ENCODE data around the gene GRAMD1A.

The GRAMD1A gene

GRCh38 chr19:35052599-35053190 is 52.6 kb downstream of the GRAMD1A start:
- DNase-seq (ENCODE audit: low read depth in 2 of 2), result no peak

DNA sequence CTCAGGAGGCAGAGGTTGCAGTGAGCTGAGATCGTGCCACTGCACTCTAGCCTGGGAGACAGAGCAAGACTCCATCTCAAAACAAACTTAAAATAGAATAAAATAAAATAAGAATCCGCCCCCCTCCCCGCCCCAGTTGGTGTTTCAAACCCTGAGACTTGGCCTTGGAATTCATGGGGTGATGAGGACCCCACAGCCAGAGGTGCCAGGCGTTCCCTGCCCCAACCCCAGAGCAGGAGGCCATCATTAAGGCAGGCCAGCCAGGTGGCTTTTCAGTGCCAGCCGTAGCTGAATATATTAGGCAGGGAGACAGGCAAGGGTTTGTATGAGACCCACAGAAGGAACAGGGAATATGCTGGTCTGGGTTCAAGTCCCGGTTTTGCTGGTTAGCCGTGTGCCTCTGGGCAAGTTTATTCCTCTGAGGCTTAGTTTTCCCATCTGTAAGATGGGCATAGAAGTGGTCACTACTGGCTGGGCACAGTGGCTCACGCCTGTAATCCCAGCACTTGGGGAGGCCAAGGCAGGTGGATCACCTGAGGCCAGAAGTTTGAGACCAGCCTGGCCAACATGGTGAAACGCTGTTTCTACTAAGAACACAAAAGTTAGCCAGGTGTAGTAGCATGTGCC is 53.7 kb downstream of the GRAMD1A start:
- DNase-seq (ENCODE audit: low read depth in 2 of 2), result no peak

GRCh38 chr19:35054626-35055025 is 54.5 kb downstream of the GRAMD1A start:
- no peak for DNase-seq (ENCODE audit: low read depth in 2 of 2)

DNA sequence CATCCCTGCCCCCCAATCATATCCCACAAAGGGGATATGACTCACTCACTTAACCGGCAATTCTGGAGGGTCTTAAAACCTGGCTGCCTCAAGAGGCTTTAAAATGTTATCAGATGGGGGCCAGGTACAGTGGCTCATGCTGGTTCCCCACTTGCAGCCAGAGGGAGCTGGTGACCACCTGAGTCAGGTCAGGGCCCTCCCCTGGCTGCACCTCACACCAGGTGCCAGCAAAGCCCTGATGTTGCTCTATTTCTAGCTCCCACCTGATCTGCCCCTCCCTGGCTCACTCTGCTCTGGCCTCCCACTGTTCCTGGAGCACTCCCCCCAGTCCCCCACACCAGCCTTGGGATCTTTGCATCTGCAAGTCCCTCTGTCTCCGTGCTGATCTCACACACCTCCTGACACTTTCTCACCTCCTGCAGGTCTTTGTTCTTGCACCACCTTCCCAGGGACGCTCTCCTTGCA is 55.6 kb downstream of the GRAMD1A start:
- DNase-seq (ENCODE audit: low read depth in 2 of 2), result no peak

- DNase-seq (ENCODE audit: low read depth in 2 of 2), result no peak
Measured at GRCh38 chr19:35056513-35057063, 56.5 kb downstream of the GRAMD1A start.

- DNase-seq (ENCODE audit: low read depth in 2 of 2), result no peak
Measured at GRCh38 chr19:35058370-35058769, 58.2 kb downstream of the GRAMD1A start.

DNA sequence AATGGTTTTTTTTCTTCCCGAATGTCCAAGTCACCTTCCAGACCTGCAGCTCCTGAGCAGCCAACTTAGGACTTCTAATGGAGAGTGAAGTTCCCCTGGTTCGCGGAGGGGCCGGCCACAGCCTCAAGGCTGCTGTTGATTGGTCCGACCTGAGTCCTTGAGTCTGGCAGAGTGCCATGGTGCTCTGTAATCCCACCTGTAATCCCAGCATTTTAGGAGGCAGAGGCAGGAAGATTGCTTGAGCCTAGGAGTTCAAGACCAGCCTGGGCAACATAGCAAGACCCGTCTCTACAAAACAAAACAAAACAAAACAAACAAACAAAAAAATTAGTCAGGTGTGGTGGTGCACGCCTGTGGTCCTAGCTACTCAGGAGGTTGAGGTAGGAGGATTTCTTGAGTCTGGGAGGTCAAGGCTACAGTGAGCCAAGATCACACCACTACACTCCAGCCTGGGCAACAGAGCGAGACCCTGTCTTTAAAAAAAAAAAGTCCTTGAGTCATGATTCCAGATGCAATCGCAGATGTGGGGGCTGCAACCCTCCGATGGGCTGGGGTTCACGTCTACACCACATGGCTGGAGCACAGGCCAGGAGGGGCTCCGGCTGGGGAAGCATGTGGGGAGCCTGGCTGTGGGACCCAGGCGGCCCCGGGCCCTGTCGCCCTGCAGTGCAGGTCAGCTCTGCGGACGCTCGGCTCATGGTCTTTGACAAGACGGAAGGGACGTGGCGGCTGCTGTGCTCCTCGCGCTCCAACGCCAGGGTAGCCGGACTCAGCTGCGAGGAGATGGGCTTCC is 59.1 kb downstream of the GRAMD1A start:
- DNase-seq (ENCODE audit: low read depth in 2 of 2), result no peak

- no peak for DNase-seq (ENCODE audit: low read depth in 2 of 2)
Measured at GRCh38 chr19:35059799-35060091, 59.6 kb downstream of the GRAMD1A start.

DNA sequence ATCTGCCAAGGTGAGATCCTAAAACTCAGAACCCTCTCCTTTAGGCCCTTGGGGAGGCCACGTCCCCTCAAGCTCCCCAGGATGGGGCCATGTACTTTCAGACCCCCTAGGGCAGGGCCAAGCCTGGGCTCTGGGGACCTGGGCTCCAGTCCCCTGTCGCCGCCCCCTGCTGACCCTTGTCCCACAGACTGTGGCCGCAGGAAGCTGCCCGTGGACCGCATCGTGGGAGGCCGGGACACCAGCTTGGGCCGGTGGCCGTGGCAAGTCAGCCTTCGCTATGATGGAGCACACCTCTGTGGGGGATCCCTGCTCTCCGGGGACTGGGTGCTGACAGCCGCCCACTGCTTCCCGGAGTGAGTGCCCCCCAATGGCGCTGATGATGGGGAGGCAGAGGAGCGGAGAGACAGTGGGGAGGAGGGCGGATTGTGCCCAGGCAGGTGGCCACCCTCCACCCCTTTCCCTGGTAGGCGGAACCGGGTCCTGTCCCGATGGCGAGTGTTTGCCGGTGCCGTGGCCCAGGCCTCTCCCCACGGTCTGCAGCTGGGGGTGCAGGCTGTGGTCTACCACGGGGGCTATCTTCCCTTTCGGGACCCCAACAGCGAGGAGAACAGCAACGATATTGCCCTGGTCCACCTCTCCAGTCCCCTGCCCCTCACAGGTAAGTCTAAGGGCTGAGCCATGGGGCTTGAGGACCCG is 60.2 kb downstream of the GRAMD1A start:
- no peak for DNase-seq (ENCODE audit: low read depth in 2 of 2)

- DNase-seq (ENCODE audit: low read depth in 2 of 2), result no peak
Measured at GRCh38 chr19:35061583-35062373, 61.7 kb downstream of the GRAMD1A start.

- no peak for DNase-seq (ENCODE audit: low read depth in 2 of 2)
Measured at GRCh38 chr19:35062942-35063341, 62.8 kb downstream of the GRAMD1A start.

DNA sequence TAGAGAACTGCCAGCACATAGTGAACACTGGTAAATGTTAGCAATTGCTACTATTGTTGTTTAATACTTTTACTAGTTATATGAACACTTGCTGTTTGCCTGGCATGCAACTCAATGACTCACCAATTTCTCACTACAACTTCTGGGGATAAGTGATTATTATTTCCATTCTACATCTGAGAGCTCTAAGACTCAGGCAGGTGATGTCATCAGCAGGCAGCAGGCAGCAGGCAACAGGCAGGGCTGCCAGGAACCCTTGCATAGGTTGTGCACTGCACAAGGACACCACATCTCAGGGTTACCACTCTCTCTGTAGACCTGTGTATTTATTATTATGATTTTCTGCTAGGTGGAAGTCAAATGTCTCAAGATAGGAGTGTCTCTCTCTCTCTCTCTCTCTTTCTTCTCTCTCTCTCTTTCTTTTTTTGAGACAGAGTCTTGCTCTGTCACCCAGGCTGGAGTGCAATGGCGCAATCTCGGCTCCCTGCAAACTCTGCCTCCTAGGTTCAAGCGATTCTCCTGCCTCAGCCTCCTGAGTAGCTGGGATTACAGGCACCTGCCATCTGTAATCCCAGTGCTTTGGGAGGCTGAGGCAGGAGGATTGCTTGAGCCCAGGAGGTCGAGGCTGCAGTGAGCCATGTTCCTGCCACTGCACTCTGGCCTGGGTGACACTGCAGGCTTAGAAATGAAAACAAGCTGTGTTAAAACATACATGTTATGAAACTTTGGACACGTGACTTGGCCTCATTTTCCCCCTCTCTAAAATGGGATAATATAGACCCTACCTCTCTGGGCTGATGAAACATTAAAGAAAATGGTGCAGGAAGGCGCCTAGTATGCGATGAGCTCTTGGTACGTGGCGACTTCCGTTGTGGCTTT is 64.1 kb downstream of the GRAMD1A start:
- DNase-seq (ENCODE audit: low read depth in 2 of 2), result no peak

GRCh38 chr19:35065574-35065973 is 65.5 kb downstream of the GRAMD1A start:
- DNase-seq (ENCODE audit: low read depth in 2 of 2), result no peak

DNA sequence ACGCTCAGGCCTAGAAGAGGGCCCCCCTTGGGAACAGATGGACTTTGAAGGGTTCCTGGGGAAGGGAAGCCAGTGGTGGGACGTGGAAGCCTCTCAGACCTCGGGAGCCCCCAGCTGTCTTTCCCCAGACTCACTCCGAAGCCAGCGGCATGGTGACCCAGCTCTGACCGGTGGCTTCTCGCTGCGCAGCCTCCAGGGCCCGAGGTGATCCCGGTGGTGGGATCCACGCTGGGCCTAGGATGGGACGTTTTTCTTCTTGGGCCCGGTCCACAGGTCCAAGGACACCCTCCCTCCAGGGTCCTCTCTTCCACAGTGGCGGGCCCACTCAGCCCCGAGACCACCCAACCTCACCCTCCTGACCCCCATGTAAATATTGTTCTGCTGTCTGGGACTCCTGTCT is 66.0 kb downstream of the GRAMD1A start:
- DNase-seq (ENCODE audit: low read depth in 2 of 2), result no peak

DNA sequence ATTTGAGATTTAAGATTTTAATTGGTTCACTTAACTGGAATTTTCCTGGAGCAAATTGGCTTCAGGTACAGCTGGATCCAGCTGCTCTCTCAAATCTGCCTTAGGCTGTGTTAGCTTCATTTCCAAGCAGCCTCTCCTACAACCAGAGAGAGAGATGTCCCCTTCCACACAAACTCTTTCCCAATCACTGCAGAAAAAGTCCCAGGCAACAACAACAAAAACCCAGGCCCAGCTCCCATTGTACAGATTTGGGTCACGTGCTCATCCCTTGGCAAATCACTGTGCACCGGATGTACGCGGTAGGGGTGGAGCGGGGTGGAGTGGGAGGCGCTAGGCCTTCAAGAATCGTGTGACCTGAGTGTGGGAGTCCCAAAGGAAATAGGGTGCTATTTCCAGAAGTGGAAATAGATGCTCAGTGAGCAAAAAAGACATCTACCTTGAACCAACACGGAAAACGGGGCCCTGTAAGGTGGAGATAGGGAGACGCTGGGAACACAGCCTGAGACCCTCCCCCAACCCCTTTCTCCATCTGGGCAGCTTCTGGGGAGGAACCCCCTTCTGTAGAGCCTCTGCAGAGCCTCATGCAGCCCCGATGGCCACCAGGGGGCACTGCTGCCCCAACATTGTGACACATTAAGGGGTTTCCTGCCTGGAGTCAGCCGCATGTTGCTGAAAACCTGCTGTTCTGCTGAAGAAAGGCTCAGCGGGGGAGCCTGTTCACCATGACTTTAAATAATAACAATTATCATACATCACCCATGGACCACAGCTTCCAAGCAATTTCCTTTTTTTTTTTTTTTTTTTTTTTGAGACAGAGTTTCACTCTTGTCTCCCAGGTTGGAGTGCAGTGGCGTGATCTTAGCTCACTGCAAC is 66.8 kb downstream of the GRAMD1A start:
- DNase-seq (ENCODE audit: low read depth in 2 of 2), result peak; percentile 73 to 94

DNA sequence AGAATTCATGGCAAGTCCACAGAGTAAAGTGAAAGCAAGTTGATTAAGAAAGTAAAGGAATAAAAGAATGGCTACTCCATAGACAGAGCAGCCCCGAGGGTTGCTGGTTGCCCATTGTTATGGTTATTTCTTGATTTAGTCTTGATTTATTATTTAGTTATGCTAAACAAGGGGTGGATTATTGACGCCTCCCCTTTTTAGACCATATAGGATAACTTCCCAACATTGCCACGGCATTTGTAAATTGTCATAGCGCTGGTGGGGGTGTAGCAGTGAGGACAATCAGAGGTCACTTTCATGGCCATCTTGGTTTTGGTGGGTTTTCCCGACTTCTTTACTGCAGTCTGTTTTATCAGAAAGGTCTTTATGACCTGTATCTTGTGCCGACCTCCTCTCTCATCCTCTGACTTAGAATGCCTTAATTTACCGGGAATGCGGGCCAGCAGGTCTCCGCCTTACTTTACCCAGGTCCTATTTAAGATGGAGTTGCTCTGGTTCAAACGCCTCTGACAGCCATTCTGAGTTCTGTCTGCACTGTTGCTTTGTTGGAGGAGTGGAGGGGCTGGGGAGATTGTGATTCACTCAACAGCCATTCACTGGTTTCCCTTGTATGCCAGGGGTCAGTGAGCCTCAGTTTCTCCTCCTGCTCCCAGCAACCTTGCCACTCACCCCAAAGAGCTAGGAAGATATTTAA is 69.0 kb downstream of the GRAMD1A start:
- DNase-seq (ENCODE audit: low read depth in 2 of 2), result no peak

GRCh38 chr19:35069696-35070095 is 69.6 kb downstream of the GRAMD1A start:
- no peak for DNase-seq (ENCODE audit: low read depth in 2 of 2)

GRCh38 chr19:35070471-35070870 is 70.3 kb downstream of the GRAMD1A start:
- DNase-seq (ENCODE audit: low read depth in 2 of 2), result no peak

GRCh38 chr19:35073516-35073915 is 73.4 kb downstream of the GRAMD1A start:
- no peak for DNase-seq (ENCODE audit: low read depth in 2 of 2)

Data from stimulated activated CD4-positive, alpha-beta T cell treated with anti-CD3 and anti-CD28 coated beads, Interleukin-1b, Interleukin-23, amount 100 ng/mL, for 1 hour (primary cell).